ENCODE measurements around the gene PCDH7. TPM values are rescaled to one million over a fixed set of nuclear protein-coding genes. Genes with fewer than 3 reads are reported as not detected.
A peak's percentile ranks its signal among the peaks of the same experiment; 100 is the strongest.

Gene PCDH7
- total RNA-seq, 4 donors from 2014 or later: 4.9 to 42.1 (median 7.6) TPM

- Histone ChIP-seq H3K4me1 (peaks cover 0 to 32% (median 0%) of the 10 kb centered on the region in 4 donors), H3K36me3 (no peaks in the 10 kb centered on the region), H3K27me3 (peaks cover 0 to 12% of the 10 kb centered on the region in 2 donors), H3K9me3 (no peaks in the 10 kb centered on the region), H3K4me3 (peak overlapping the region in 3 of 4 donors; percentile 26 to 58 (median 53)), H3K27ac (no peak overlapping the region)
- no peak for DNase-seq
- TF ChIP-seq CTCF (IDR thresholded peaks at IDR 0.05): no peak
- TF ChIP-seq POLR2A (IDR thresholded peaks at IDR 0.05): no peak
These were observed 3.2 kb downstream of the PCDH7 start for GRCh38 chr4:30723201-30723955.

GRCh38 chr4:30724247-30724646 is 4.1 kb downstream of the PCDH7 start:
- Histone ChIP-seq H3K27me3 (peaks cover 0 to 12% of the 10 kb centered on the region in 2 donors), H3K36me3 (no peaks in the 10 kb centered on the region), H3K4me3 (peak overlapping the region in 1 of 4 donors; percentile 58), H3K27ac (no peak overlapping the region), H3K9me3 (no peaks in the 10 kb centered on the region), H3K4me1 (peaks cover 0 to 24% (median 0%) of the 10 kb centered on the region in 4 donors)
- no peak for DNase-seq
- TF ChIP-seq CTCF (IDR thresholded peaks at IDR 0.05): no peak
- no peak for TF ChIP-seq POLR2A (IDR thresholded peaks at IDR 0.05)

DNA sequence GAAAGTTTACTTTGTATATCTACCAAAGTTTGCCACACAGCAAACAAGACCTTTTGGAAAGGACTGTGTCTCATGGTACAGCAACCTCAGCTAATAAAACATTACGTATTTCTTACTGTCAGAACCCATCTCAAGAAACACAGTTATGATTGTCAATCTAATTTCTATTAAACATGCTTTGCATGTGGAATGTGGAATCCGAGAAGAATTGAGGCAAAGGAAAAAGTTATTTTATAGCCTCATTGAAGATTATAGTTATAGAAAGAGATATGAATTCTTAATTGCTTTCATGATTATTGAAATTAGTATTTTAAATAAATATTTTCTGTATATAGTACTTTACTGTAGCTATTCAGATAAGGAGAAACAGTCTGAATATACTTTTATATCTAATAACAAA is 5.4 kb downstream of the PCDH7 start:
- Histone ChIP-seq H3K36me3 (no peaks in the 10 kb centered on the region), H3K27me3 (peaks cover 0 to 12% of the 10 kb centered on the region in 2 donors), H3K4me1 (peaks cover 0 to 17% (median 0%) of the 10 kb centered on the region in 4 donors), H3K4me3 (peak overlapping the region in 1 of 4 donors; percentile 58), H3K27ac (no peak overlapping the region), H3K9me3 (no peaks in the 10 kb centered on the region)
- TF ChIP-seq POLR2A (IDR thresholded peaks at IDR 0.05) (no peak), CTCF (IDR thresholded peaks at IDR 0.05) (no peak)
- no peak for DNase-seq

DNA sequence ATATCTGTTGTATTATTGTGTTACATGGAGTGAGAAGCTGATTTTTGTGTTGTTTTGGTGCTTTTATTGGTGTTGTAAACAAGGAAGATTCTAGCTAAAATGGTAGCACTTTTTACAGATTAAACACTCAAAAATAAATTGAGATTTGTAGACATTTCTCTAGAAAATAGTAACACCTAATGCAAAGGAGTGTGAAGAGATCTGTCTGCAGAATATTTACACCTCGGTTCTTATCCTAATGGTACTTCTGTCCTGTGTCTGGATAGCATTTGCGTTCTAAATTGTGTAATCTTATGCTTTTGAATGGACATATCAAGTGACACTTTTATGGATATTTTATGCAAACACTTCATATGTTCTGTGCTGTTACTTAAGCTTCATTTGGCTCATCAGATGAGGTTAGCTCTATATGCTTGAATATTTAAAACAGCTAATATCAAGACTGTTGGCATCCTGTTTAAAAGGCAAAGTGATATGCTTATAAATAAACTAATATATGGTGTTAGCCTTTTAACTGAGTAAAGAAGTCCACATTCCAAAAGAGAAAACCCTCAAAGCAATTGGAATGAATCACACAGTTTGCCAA is 6.0 kb downstream of the PCDH7 start:
- TF ChIP-seq POLR2A (IDR thresholded peaks at IDR 0.05): no peak
- no peak for TF ChIP-seq CTCF (IDR thresholded peaks at IDR 0.05)
- Histone ChIP-seq H3K9me3 (no peaks in the 10 kb centered on the region), H3K27ac (no peak overlapping the region), H3K36me3 (no peaks in the 10 kb centered on the region), H3K4me1 (peaks cover 0 to 11% (median 0%) of the 10 kb centered on the region in 4 donors), H3K27me3 (peaks cover 0 to 10% of the 10 kb centered on the region in 2 donors), H3K4me3 (peak overlapping the region in 1 of 4 donors; percentile 58)
- DNase-seq: no peak

- TF ChIP-seq POLR2A (IDR thresholded peaks at IDR 0.05) (no peak), CTCF (IDR thresholded peaks at IDR 0.05) (no peak)
- Histone ChIP-seq H3K27ac (no peak overlapping the region), H3K27me3 (peaks cover 0 to 3% of the 10 kb centered on the region in 2 donors), H3K36me3 (no peaks in the 10 kb centered on the region), H3K4me3 (no peak overlapping the region), H3K4me1 (peaks cover 0 to under 1% (median 0%) of the 10 kb centered on the region in 4 donors), H3K9me3 (no peaks in the 10 kb centered on the region)
- DNase-seq: no peak
These were observed 7.2 kb downstream of the PCDH7 start for GRCh38 chr4:30727409-30727808.
